NB4 (cell line): ENCODE results near the gene TIMM29.
"Not testable (repeated sequence)": the region's sequence is repeated elsewhere in the genome, so short reads cannot be mapped to it uniquely, and the experiment has no call there.

ENCODE experiments used
- DNase-seq: peaks from one replicate; pipeline ENCODE4 v3.0.0; 2010; ENCODE audit warnings: low read depth
- H3K4me3 ChIP-seq: one replicate; pipeline ENCODE4 v1.5.1; 2011; ENCODE audit warnings: mild to moderate bottlenecking, low read depth, low read length, moderate library complexity
- MYC ChIP-seq: IDR thresholded peaks from 2 replicates; pipeline ENCODE4 v1.6.1; 2011; ENCODE audit warnings: low read depth, low read length
- POLR2A ChIP-seq: IDR thresholded peaks from 2 replicates; pipeline ENCODE4 v1.6.1; 2011; ENCODE audit warnings: mild to moderate bottlenecking; ENCODE audit not compliant: insufficient read length; ENCODE audit errors: extremely low read depth
- TF ChIP-seq, protein P1 (sequence below): IDR thresholded peaks from 2 replicates; pipeline ENCODE4 v1.6.1; 2011; ENCODE audit warnings: low read depth, low read length
- TF ChIP-seq, protein P2 (sequence below): IDR thresholded peaks from one replicate; pipeline ENCODE4 v1.5.1; 2012; ENCODE audit warnings: low read depth, low read length

Gene TIMM29

DNA sequence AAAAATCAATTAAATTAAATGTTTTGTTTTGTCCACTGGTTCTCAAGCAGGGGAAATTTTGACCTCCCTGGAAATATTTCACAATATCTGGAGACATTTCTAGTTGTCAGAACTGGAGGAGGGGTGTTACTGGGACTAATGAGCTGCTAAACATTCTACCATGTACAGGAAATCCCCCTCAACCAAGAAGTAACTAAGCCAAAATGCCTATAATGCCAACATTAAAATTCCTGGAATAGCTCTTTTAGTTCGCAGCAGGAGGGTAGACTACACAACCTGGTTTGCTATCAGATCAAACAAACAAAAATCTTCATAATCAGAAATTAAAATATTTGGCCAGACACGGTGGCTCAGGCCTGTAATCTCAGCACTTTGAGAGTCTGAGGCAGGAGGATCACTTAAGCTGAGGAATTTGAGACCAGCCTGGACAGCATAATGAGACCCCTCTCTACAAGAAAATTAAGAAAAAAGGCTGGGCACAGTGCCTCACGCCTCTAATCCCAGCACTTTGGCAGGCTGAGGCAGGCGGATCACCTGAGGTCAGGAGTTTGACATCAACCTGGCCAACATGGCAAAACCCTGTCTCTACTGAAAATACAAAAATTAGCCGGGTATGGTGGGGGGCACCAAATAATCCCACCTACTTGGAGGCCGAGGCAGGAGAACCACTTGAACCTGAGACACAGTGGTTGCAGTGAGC, 18.5 kb downstream of the TIMM29 start:
- no peak for DNase-seq
- TF ChIP-seq POLR2A (no peak), MYC (no peak)
- TF ChIP-seq, protein P1, sequence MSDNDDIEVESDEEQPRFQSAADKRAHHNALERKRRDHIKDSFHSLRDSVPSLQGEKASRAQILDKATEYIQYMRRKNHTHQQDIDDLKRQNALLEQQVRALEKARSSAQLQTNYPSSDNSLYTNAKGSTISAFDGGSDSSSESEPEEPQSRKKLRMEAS, result no peak
- TF ChIP-seq, protein P2, sequence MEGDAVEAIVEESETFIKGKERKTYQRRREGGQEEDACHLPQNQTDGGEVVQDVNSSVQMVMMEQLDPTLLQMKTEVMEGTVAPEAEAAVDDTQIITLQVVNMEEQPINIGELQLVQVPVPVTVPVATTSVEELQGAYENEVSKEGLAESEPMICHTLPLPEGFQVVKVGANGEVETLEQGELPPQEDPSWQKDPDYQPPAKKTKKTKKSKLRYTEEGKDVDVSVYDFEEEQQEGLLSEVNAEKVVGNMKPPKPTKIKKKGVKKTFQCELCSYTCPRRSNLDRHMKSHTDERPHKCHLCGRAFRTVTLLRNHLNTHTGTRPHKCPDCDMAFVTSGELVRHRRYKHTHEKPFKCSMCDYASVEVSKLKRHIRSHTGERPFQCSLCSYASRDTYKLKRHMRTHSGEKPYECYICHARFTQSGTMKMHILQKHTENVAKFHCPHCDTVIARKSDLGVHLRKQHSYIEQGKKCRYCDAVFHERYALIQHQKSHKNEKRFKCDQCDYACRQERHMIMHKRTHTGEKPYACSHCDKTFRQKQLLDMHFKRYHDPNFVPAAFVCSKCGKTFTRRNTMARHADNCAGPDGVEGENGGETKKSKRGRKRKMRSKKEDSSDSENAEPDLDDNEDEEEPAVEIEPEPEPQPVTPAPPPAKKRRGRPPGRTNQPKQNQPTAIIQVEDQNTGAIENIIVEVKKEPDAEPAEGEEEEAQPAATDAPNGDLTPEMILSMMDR, result no peak
- no peak overlapping the region for H3K4me3 ChIP-seq

DNA sequence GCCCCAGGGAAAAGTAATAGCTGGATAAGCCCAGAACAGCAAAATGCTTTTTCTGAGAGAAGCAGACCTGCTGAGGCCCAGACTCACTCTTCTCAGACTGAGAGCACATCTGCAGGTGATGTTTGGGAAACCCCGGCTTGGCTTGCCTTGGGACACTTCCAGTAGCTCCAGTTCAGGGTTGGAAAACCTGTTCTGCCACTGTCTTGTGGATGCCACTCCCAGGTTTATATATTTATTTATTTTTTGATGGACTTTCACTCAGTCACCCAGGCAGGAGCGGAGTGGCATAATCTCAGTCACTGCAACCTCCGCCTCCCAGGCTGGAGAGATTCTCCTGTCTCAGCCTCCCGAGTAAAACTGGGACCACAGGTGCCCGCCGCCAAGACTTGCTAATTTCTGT, 24.2 kb downstream of the TIMM29 start:
- DNase-seq, result no peak
- no peak for TF ChIP-seq POLR2A
- TF ChIP-seq MYC, result no peak
- TF ChIP-seq, protein P2, result no peak
- TF ChIP-seq, protein P1, result no peak
- H3K4me3 ChIP-seq, result no peak overlapping the region

DNA sequence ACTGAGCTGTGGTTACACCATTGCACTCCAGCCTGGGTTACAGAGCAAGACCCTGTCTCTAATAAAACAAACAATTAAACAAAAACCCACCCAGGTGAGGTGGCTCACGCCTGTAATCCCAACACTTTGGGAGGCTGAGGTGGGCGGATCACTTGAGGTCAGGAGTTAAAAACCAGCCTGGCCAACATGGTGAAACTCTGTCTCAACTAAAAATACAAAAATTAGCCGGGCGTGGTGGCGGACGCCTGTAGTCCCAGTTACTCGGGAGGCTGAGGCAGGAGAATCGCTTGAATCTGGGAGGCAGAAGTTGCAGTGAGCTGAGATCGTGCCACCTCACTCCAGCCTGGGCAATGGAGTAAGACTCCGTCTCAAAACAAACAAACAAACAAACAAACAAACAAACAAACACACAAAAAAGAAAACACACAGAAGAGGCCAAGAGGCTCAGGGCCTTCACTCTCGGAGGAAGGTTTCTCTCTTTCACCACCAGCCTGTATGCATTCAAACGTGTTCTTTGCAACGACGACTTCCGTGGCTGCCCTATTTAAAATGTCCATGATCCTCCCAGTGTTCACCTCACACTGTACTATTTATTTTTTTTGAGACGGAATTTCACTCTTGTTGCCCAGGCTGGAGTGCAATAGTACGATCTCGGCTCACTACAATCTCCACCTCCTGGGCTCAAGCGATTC, 30.8 kb downstream of the TIMM29 start:
- peak overlapping the region; percentile 80 for H3K4me3 ChIP-seq
- not testable (repeated sequence) for DNase-seq

DNA sequence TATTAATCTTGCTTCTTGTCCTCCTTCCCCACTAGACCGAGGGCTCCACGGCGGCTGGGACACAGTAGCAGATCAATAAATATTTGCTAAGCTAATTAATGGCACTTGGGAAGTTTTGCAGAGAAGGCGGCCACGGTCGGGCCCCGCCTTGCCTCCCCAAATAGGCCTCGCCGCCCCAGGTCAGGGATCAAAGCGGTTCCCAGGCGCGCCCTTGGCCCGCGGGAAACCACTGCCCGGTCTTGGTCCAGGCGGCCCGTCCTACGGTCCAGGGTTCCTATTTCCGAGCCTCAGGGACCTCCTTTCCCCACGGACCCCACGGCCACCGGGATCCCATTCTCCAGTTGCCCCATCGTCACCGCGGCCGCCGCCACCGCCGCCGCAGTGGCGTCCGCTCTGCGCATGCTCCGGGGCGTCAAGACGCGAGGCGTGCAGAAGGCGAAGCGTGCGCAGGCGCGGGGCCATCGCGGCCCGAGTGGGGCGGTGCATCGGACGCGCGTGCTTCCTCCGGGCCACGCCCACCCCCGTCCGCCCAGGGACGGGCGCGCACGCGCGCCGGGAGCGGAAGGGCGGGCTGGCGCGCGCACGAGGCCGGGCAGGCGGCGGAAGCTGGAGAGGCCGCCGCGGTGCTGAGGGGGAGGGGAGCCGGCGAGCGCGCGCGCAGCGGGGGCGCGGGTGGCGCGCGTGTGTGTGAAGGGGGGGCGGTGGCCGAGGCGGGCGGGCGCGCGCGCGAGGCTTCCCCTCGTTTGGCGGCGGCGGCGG, 31.9 kb downstream of the TIMM29 start, which contains the start of gene SMARCA4:
Gene SMARCA4 (plus strand): TSS at position 717 of the 759 bp plus-strand sequence. CDS start 23,122 bp downstream, outside the sequence.
- DNase-seq, result peak; percentile 95
- TF ChIP-seq, protein P2, result no peak
- TF ChIP-seq MYC (peak; percentile 15; the same call in 1 of the 2 replicates), POLR2A (peak; percentile 95)
- TF ChIP-seq, protein P1, result peak; percentile 80; the same call in 1 of the 2 replicates
- peak within 1 kb of the TSS; percentile 97 for H3K4me3 ChIP-seq

DNA sequence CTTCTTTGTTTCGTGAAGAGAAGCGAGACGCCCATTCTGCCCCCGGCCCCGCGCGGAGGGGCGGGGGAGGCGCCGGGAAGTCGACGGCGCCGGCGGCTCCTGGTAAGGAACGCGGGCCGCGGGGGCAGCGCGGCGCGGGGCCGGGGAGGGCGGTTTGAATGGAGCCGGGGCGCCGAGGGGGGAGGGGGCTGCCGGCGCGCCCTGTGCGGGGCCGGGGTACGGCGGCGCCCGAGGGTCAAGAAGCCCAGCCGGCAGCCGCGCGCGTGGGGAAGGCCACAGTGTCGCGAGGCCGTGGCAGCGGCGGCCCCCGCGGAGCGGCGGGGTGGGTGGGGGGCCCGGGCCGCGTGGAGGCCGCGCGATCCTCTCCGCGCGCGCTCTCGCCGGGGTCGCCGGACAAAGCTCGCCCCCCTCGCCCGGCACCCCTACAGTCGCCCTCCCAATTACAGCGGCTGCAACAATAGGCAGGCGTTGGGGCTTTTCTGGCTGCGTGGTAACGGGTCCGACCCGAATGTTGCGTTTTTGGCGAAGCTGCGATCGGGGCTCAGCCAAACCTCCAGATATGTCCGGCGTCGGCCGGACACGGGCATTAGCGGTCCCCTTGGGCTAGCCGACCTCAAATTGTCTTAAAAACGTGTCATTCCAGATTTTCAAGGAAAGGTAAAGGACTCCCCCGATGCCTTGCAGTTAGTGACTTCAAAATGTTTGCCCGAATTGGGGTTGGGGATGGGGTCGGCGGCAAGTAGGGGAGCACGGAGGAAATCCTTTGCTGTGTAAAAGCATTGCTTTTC, 32.7 kb downstream of the TIMM29 start:
- TF ChIP-seq, protein P2, result no peak
- TF ChIP-seq, protein P1, result no peak
- TF ChIP-seq MYC, result no peak
- no peak for TF ChIP-seq POLR2A
- DNase-seq, result peak; percentile 60
- peak overlapping the region; percentile 97 for H3K4me3 ChIP-seq
